ENCODE measurements around the gene ATOH1. TPM values are rescaled to one million over a fixed set of nuclear protein-coding genes. Genes with fewer than 3 reads are reported as not detected.
A peak's percentile ranks its signal among the peaks of the same experiment; 100 is the strongest.

The ATOH1 gene
- total and polyA plus RNA-seq, 2 experiments from 2014 or later: 0.24 to 0.69 TPM

DNA sequence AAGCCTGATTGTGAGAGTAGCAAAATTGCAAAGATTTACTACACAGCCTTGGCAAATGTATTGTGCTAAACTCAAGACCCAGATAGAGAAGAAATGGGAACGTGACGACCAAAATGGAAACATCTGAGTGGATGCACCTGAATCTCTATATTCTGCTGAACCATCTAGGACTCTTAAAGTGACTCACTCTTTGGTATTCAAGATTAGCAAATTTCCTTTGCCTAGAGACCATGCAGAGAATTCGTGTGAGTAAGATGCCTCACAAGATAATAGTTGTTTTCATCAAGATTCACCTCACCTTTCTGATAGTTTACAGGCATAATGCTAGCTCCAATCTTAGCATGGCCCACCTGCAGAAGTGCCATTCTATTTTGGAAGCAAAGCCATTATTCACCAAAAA is 14.4 kb upstream of the ATOH1 start (continued):
- TF ChIP-seq ZNF462 (CRISPR knock-in tag; IDR thresholded peaks at IDR 0.05) (no peak), ZNF331 (CRISPR knock-in tag; IDR thresholded peaks at IDR 0.05; ENCODE audit: low read depth) (no peak), NANOG (IDR thresholded peaks at IDR 0.05; ENCODE audit: borderline replicate concordance) (no peak)
- TF ChIP-seq, protein P1, sequence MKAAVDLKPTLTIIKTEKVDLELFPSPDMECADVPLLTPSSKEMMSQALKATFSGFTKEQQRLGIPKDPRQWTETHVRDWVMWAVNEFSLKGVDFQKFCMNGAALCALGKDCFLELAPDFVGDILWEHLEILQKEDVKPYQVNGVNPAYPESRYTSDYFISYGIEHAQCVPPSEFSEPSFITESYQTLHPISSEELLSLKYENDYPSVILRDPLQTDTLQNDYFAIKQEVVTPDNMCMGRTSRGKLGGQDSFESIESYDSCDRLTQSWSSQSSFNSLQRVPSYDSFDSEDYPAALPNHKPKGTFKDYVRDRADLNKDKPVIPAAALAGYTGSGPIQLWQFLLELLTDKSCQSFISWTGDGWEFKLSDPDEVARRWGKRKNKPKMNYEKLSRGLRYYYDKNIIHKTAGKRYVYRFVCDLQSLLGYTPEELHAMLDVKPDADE (IDR thresholded peaks at IDR 0.05): no peak

DNA sequence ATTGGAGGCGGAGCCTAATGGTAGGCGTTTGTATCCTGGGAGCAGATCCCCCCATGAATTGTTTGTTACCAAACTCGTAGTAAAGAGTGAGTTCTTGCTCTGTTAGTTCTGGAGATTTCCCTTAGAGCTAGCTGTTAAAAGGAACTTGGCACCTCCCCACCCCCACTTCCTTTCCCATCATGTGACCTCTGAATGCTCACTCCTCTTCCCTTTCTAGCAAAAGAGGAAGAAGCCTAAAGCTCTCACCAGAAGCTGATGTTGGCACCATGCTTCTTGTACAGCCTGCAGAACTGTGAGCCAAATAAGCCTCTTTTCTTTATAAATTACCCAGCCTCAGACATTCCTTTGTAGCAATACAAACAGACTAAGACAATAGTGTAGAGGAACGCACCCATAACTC is 13.8 kb upstream of the ATOH1 start:
- Mint-ChIP-seq H3K4me1 (peaks cover 16% of the 10 kb centered on the region), H3K36me3 (ENCODE audit: low read depth) (no peaks in the 10 kb centered on the region), H3K27ac (no peak overlapping the region), H3K9me3 (no peaks in the 10 kb centered on the region), H3K27me3 (ENCODE audit: insufficient read depth, low read depth, poor library complexity) (no peaks in the 10 kb centered on the region), H3K4me3 (no peak overlapping the region)
- no peaks in the 10 kb centered on the region for H4K20me1 ChIP-seq (replicated peaks; ENCODE audit: insufficient read depth)
- no peaks in the 10 kb centered on the region for H3K27me3 ChIP-seq (ENCODE audit: insufficient read depth)
- H3K9me2 ChIP-seq (ENCODE audit: insufficient read depth): peaks cover under 1% of the 10 kb centered on the region; the same call in 1 of the 2 replicates
- H3K79me2 ChIP-seq (replicated peaks; ENCODE audit: insufficient read depth): no peaks in the 10 kb centered on the region
- TF ChIP-seq ZNF462 (CRISPR knock-in tag; IDR thresholded peaks at IDR 0.05) (no peak), POLR2AphosphoS5 (IDR thresholded peaks at IDR 0.05; ENCODE audit: low read depth) (no peak), JUNB (IDR thresholded peaks at IDR 0.05; ENCODE audit: unreplicated experiment) (no peak)
- TF ChIP-seq, protein P1 (IDR thresholded peaks at IDR 0.05): 0 out of 2 replicates have a peak, but pooled peaks have one; percentile 9
- H3K27ac ChIP-seq (ENCODE audit: low read depth): no peak overlapping the region
- no peaks in the 10 kb centered on the region for H3F3A ChIP-seq (replicated peaks; ENCODE audit: low read depth)
- DNase-seq (ENCODE audit: low spot score): peak; percentile 41
- ATAC-seq: peak; percentile 48; the same call in 2 of the 3 replicates
- peak overlapping the region; percentile 68 for H2AFZ ChIP-seq
- H3K4me3 ChIP-seq: no peak overlapping the region
- no peaks in the 10 kb centered on the region for H3K36me3 ChIP-seq (ENCODE audit: insufficient read depth)
- peaks cover 25% of the 10 kb centered on the region for H3K4me1 ChIP-seq (ENCODE audit: insufficient read depth)
- H3K4me2 ChIP-seq: peak overlapping the region; percentile 24
